Panc1 (cell line): ENCODE results near the gene BLCAP.
"Not testable (repeated sequence)": the region's sequence is repeated elsewhere in the genome, so short reads cannot be mapped to it uniquely, and the experiment has no call there.

ENCODE experiments used
- POLR2AphosphoS5 ChIP-seq: IDR thresholded peaks from 2 replicates; pipeline ENCODE4 v1.6.1; 2012; ENCODE audit warnings: mild to moderate bottlenecking, low read depth, low read length, moderate library complexity
- REST ChIP-seq, 2 experiments: IDR thresholded peaks; 2 replicates each; pipeline ENCODE4 v1.6.1; 2011 to 2012; ENCODE audit warnings: low read depth in 2 of 2, control low read depth in 1 of 2, low read length in 1 of 2, mild to moderate bottlenecking in 1 of 2, moderate library complexity in 1 of 2; ENCODE audit not compliant: insufficient read depth in 1 of 2
- SIN3A ChIP-seq: IDR thresholded peaks from 2 replicates; pipeline ENCODE4 v1.6.1; 2012; ENCODE audit warnings: low read depth, mild to moderate bottlenecking, low read length, moderate library complexity, borderline replicate concordance; ENCODE audit not compliant: insufficient read depth
- TCF7L2 ChIP-seq: IDR thresholded peaks from 2 replicates; pipeline ENCODE4 v1.6.1; 2011; ENCODE audit warnings: mild to moderate bottlenecking, low read depth, low read length, inconsistent platforms
- TF ChIP-seq, protein P1 (sequence below): fragments of 450-650 bp; IDR thresholded peaks from 2 replicates; pipeline ENCODE4 v1.5.1; 2017; ENCODE audit warnings: mild to moderate bottlenecking

DNA sequence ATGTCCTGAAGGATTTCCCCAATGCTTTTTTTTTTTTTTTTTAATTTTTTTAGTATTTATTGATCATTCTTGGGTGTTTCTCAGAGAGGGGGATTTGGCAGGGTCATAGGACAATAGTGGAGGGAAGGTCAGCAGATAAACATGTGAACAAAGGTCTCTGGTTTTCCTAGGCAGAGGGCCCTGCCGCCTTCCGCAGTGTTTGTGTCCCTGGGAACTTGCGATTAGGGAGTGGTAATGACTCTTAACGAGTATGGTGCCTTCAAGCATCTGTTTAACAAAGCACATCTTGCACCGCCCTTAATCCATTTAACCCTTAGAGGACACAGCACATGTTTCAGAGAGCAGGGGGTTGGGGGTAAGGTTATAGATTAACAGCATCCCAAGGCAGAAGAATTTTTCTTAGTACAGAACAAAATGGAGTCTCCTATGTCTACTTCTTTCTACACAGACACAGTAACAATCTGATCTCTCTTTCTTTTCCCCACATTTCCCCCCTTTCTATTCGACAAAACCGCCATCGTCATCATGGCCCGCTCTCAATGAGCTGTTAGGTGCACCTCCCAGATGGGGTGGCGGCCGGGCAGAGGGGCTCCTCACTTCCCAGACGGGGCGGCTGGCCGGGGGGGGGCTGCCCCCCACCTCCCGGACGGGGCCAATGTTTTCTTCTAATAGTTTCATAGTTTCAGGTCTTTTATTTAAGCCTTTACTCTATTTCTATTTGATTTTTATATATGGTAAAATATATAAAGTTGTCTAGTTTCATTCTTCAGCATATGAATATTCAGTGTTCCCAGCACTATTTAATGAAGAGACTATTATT is 22.6 kb upstream of the BLCAP start:
- TF ChIP-seq, protein P1, sequence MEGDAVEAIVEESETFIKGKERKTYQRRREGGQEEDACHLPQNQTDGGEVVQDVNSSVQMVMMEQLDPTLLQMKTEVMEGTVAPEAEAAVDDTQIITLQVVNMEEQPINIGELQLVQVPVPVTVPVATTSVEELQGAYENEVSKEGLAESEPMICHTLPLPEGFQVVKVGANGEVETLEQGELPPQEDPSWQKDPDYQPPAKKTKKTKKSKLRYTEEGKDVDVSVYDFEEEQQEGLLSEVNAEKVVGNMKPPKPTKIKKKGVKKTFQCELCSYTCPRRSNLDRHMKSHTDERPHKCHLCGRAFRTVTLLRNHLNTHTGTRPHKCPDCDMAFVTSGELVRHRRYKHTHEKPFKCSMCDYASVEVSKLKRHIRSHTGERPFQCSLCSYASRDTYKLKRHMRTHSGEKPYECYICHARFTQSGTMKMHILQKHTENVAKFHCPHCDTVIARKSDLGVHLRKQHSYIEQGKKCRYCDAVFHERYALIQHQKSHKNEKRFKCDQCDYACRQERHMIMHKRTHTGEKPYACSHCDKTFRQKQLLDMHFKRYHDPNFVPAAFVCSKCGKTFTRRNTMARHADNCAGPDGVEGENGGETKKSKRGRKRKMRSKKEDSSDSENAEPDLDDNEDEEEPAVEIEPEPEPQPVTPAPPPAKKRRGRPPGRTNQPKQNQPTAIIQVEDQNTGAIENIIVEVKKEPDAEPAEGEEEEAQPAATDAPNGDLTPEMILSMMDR = not testable (repeated sequence)
- not testable (repeated sequence) for TF ChIP-seq SIN3A; POLR2AphosphoS5; REST (IDR thresholded peaks at IDR 0.05; ENCODE audit: insufficient read depth in 1 of 2, low read depth in 2 of 2, low read length in 1 of 2); TCF7L2
